Calu3 (cell line): Measurements from ENCODE around the gene OR51F1. TPM values are rescaled to one million over a fixed set of nuclear protein-coding genes. Genes with fewer than 3 reads are reported as not detected.

Experiments
- BruUV-seq: library from RNA; stranded (reverse); fragments of 400-500 nt; replicated peaks from 2 replicates; lab custom pipeline; 2021; lab: Mats Ljungman, UMichigan
- CTCF ChIA-PET: fragments of 300-600 bp; sonication (Branson Sonifier 250); formaldehyde crosslinking; loops from one replicate; lab custom pipeline; 2022; ENCODE audit warnings: antibody characterized with exemption; lab: Charles Lee
- DNase-seq: peaks from one replicate; pipeline ENCODE4 v3.0.0; 2022
- H3K27ac Mint-ChIP-seq: one replicate; pipeline ENCODE4 v1.8.0; 2022; ENCODE audit warnings: mixed read lengths; ENCODE audit not compliant: unreplicated experiment
- H3K27me3 Mint-ChIP-seq: one replicate; pipeline ENCODE4 v1.8.0; 2022; ENCODE audit warnings: mixed read lengths; ENCODE audit not compliant: unreplicated experiment
- H3K36me3 Mint-ChIP-seq: one replicate; pipeline ENCODE4 v1.8.0; 2022; ENCODE audit warnings: mild to moderate bottlenecking, moderate library complexity, mixed read lengths; ENCODE audit not compliant: insufficient read depth, unreplicated experiment
- H3K4me1 Mint-ChIP-seq: one replicate; pipeline ENCODE4 v1.8.0; 2022; ENCODE audit warnings: mild to moderate bottlenecking, low read depth, mixed read lengths; ENCODE audit not compliant: unreplicated experiment
- H3K4me3 Mint-ChIP-seq: one replicate; pipeline ENCODE4 v1.8.0; 2022; ENCODE audit warnings: mild to moderate bottlenecking, low read depth, moderate library complexity, mixed read lengths; ENCODE audit not compliant: unreplicated experiment
- H3K9me3 Mint-ChIP-seq: one replicate; pipeline ENCODE4 v1.8.0; 2022; ENCODE audit warnings: low read depth, mixed read lengths; ENCODE audit not compliant: unreplicated experiment
- CTCF ChIP-seq: fragments of 200-600 bp; IDR thresholded peaks from one replicate; pipeline ENCODE4 v1.8.0; 2022; ENCODE audit warnings: antibody characterized with exemption; ENCODE audit not compliant: unreplicated experiment
- intact Hi-C: fragments of 100-400 bp; cut with micrococcal nuclease; formaldehyde crosslinking; loops from one replicate; pipeline ENCODE4 v1.10.0; 2022; ENCODE audit not compliant: unreplicated experiment
- total RNA-seq: library from RNA; stranded (reverse); gene quantifications from 2 replicates; pipeline ENCODE4 v1.2.3, GENCODE V29; 2022

The OR51F1 gene
- total RNA-seq, 1 experiment from 2014 or later, result not detected

- no peaks in the 10 kb centered on the region for H3K36me3 Mint-ChIP-seq
- TF ChIP-seq CTCF, result no peak
- H3K9me3 Mint-ChIP-seq, result peaks cover 2% of the 10 kb centered on the region
- peaks cover 31% of the 10 kb centered on the region for H3K4me1 Mint-ChIP-seq
- no peak overlapping the region for H3K4me3 Mint-ChIP-seq
- no peak for DNase-seq
- no peak overlapping the region for H3K27ac Mint-ChIP-seq
- no TSS peak for BruUV-seq
- CTCF ChIA-PET, result no interaction called here
- intact Hi-C loops, result no loop called here
- no peaks in the 10 kb centered on the region for H3K27me3 Mint-ChIP-seq
Observed at GRCh38 chr11:4798427-4799183, 28.9 kb upstream of the OR51F1 start.

GRCh38 chr11:4797206-4797605 is 27.5 kb upstream of the OR51F1 start:
- H3K27me3 Mint-ChIP-seq, result no peaks in the 10 kb centered on the region
- H3K4me1 Mint-ChIP-seq, result peaks cover 31% of the 10 kb centered on the region
- no peak overlapping the region for H3K4me3 Mint-ChIP-seq
- BruUV-seq, result no TSS peak
- CTCF ChIA-PET, result no interaction called here
- TF ChIP-seq CTCF, result no peak
- DNase-seq, result no peak
- intact Hi-C loops, result no loop called here
- no peaks in the 10 kb centered on the region for H3K36me3 Mint-ChIP-seq
- no peak overlapping the region for H3K27ac Mint-ChIP-seq
- H3K9me3 Mint-ChIP-seq, result no peaks in the 10 kb centered on the region

GRCh38 chr11:4782454-4782853 is 12.7 kb upstream of the OR51F1 start:
- Mint-ChIP-seq H3K27me3 (peaks cover 23% of the 10 kb centered on the region), H3K4me3 (no peak overlapping the region), H3K36me3 (no peaks in the 10 kb centered on the region), H3K27ac (no peak overlapping the region), H3K9me3 (peaks cover 5% of the 10 kb centered on the region), H3K4me1 (no peaks in the 10 kb centered on the region)
- CTCF ChIA-PET, result no interaction called here
- TF ChIP-seq CTCF, result no peak
- intact Hi-C loops, result no loop called here
- no TSS peak for BruUV-seq
- DNase-seq, result no peak

- BruUV-seq, result no TSS peak
Observed at GRCh38 chr11:4768094-4768493, 1.6 kb downstream of the OR51F1 start.

More at GRCh38 chr11:4768094-4768493, 1.6 kb downstream of the OR51F1 start:
- Mint-ChIP-seq H3K27ac (no peak overlapping the region), H3K27me3 (no peaks in the 10 kb centered on the region), H3K9me3 (peaks cover 2% of the 10 kb centered on the region), H3K4me3 (no peak overlapping the region), H3K36me3 (no peaks in the 10 kb centered on the region), H3K4me1 (no peaks in the 10 kb centered on the region)
- TF ChIP-seq CTCF, result no peak
- CTCF ChIA-PET, result no interaction called here
- intact Hi-C loops, result no loop called here
- DNase-seq, result no peak
